HG03095 (cell line): Measurements from ENCODE around the gene ATP5F1A.

Source experiments
- ATAC-seq: cut with Tn5 transposase; IDR thresholded peaks from one replicate; pipeline ENCODE4 v1.9.1; 2021; ENCODE audit warnings: moderate library complexity; ENCODE audit not compliant: unreplicated experiment

The ATP5F1A gene

GRCh38 chr18:46073474-46074331 lies 24.4 kb downstream of the ATP5F1A start:
- no peak for ATAC-seq

- no peak for ATAC-seq
These were observed 25.1 kb downstream of the ATP5F1A start for GRCh38 chr18:46072959-46073358.

- no peak for ATAC-seq
These were observed 25.7 kb downstream of the ATP5F1A start for GRCh38 chr18:46072376-46072867.

GRCh38 chr18:46071653-46072375 lies 26.3 kb downstream of the ATP5F1A start, which contains the start of gene PSTPIP2:
PSTPIP2 (minus strand) TSS chr18:46072260; CDS start chr18:46072188, 72 bp downstream.
- peak; percentile 60 for ATAC-seq

- ATAC-seq = no peak
These were observed 27.1 kb downstream of the ATP5F1A start for GRCh38 chr18:46070815-46071652.

GRCh38 chr18:46070232-46070631 lies 27.9 kb downstream of the ATP5F1A start:
- ATAC-seq = no peak

GRCh38 chr18:46069524-46069923 lies 28.6 kb downstream of the ATP5F1A start:
- ATAC-seq = no peak

GRCh38 chr18:46068763-46069162 lies 29.3 kb downstream of the ATP5F1A start:
- no peak for ATAC-seq

- no peak for ATAC-seq
These were observed 30.6 kb downstream of the ATP5F1A start for GRCh38 chr18:46067438-46068007.

- no peak for ATAC-seq
These were observed 35.3 kb downstream of the ATP5F1A start for GRCh38 chr18:46062781-46063180.

GRCh38 chr18:46061796-46062195 lies 36.3 kb downstream of the ATP5F1A start:
- no peak for ATAC-seq

GRCh38 chr18:46061387-46061786 lies 36.7 kb downstream of the ATP5F1A start:
- no peak for ATAC-seq

- no peak for ATAC-seq
These were observed 37.7 kb downstream of the ATP5F1A start for GRCh38 chr18:46060359-46060841.

- no peak for ATAC-seq
These were observed 42.3 kb downstream of the ATP5F1A start for GRCh38 chr18:46055838-46056230.

GRCh38 chr18:46054956-46055837 lies 42.9 kb downstream of the ATP5F1A start:
- no peak for ATAC-seq

- ATAC-seq = no peak
These were observed 44.6 kb downstream of the ATP5F1A start for GRCh38 chr18:46053368-46054095.

GRCh38 chr18:46051731-46052461 lies 46.2 kb downstream of the ATP5F1A start:
- ATAC-seq = no peak

GRCh38 chr18:46050268-46050667 lies 47.8 kb downstream of the ATP5F1A start:
- ATAC-seq = no peak
